ENCODE measurements around the gene ADTRP.

DNA sequence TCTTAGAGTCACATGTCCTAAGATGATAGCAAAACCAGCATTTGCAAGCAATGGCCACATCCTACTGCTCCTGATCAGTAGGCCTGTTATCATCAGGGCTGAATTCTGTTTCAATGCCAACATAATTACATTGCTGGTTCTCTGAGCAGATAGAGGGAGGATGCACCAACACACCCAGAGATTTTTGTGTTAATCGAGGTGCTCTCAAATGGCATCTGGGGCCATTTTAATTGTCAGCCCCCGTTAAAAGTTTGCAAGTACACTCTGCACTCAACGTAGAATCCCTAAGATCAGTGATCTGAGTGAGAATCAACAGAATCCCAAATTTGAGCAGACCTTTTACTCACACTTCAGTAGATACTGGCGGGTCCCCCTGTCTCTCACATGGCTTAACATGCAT is 24.8 kb downstream of the ADTRP start:
- TF ChIP-seq CTCF (IDR thresholded peaks at IDR 0.05), result no peak
- no peak for TF ChIP-seq POLR2AphosphoS5 (IDR thresholded peaks at IDR 0.05)
- TF ChIP-seq EP300 (IDR thresholded peaks at IDR 0.05), result no peak
